GM23338 (cell line): ENCODE data around the gene ANKRA2. TPM values are rescaled to one million over a fixed set of nuclear protein-coding genes. Genes with fewer than 3 reads are reported as not detected.

ENCODE experiments used
- ATAC-seq: fragments of 200-7000 bp; cut with Tn5 transposase; 3 replicates; pipeline ENCODE4 v1.9.1; 2020
- DNase-seq: peaks from one replicate; pipeline ENCODE4 v3.0.0-alpha.2; 2015; ENCODE audit warnings: low spot score
- H2AFZ ChIP-seq: fragments of 200-600 bp; sonication (generic); 2 replicates; pipeline ENCODE4 v1.8.0; 2016; ENCODE audit warnings: antibody characterized with exemption, mild to moderate bottlenecking, moderate library complexity
- H3F3A ChIP-seq: fragments of 200-600 bp; sonication (generic); replicated peaks from 2 replicates; pipeline ENCODE4 v1.8.0; 2017; ENCODE audit warnings: antibody characterized with exemption, mixed run types, low read depth
- H3K27ac ChIP-seq: fragments of 200-600 bp; sonication (generic); 2 replicates; pipeline ENCODE4 v1.6.1; 2016; ENCODE audit warnings: low read depth
- H3K27me3 ChIP-seq: fragments of 200-600 bp; sonication (generic); 2 replicates; pipeline ENCODE4 v1.8.0; 2016; ENCODE audit warnings: mild to moderate bottlenecking, mixed run types, moderate library complexity; ENCODE audit not compliant: insufficient read depth
- H3K36me3 ChIP-seq: fragments of 200-600 bp; sonication (generic); 2 replicates; pipeline ENCODE4 v1.8.0; 2016; ENCODE audit warnings: mild to moderate bottlenecking; ENCODE audit not compliant: insufficient read depth
- H3K4me1 ChIP-seq: fragments of 200-600 bp; sonication (generic); 2 replicates; pipeline ENCODE4 v1.8.0; 2016; ENCODE audit warnings: mild to moderate bottlenecking, moderate library complexity; ENCODE audit not compliant: insufficient read depth
- H3K4me2 ChIP-seq: fragments of 200-600 bp; sonication (generic); 2 replicates; pipeline ENCODE4 v1.7.1; 2017; ENCODE audit warnings: mixed run types
- H3K4me3 ChIP-seq: fragments of 200-600 bp; sonication (generic); 2 replicates; pipeline ENCODE4 v1.6.1; 2016; ENCODE audit warnings: mixed run types
- H3K79me2 ChIP-seq: fragments of 200-600 bp; sonication (generic); replicated peaks from 2 replicates; pipeline ENCODE4 v1.8.0; 2017; ENCODE audit warnings: mild to moderate bottlenecking; ENCODE audit not compliant: insufficient read depth
- H3K9me2 ChIP-seq: fragments of 200-600 bp; sonication (generic); 2 replicates; pipeline ENCODE4 v1.8.0; 2017; ENCODE audit not compliant: insufficient read depth
- H4K20me1 ChIP-seq: fragments of 200-600 bp; sonication (generic); replicated peaks from 2 replicates; pipeline ENCODE4 v1.8.0; 2017; ENCODE audit warnings: mild to moderate bottlenecking; ENCODE audit not compliant: insufficient read depth
- H3K27ac Mint-ChIP-seq: 2 replicates; pipeline ENCODE4 v1.8.0; 2020; ENCODE audit warnings: inconsistent platforms, mild to moderate bottlenecking, moderate library complexity, mixed read lengths
- H3K27me3 Mint-ChIP-seq: 3 replicates; pipeline ENCODE4 v1.8.0; 2022; ENCODE audit warnings: low read depth, mild to moderate bottlenecking, moderate library complexity, mixed read lengths, inconsistent platforms; ENCODE audit not compliant: insufficient read depth, poor library complexity
- H3K36me3 Mint-ChIP-seq: 3 replicates; pipeline ENCODE4 v1.8.0; 2021; ENCODE audit warnings: low read depth, mild to moderate bottlenecking, inconsistent platforms, moderate library complexity, mixed read lengths
- H3K4me1 Mint-ChIP-seq: 3 replicates; pipeline ENCODE4 v1.8.0; 2020; ENCODE audit warnings: mild to moderate bottlenecking, inconsistent platforms, mixed read lengths
- H3K4me3 Mint-ChIP-seq: 3 replicates; pipeline ENCODE4 v1.8.0; 2021; ENCODE audit warnings: moderate library complexity, mild to moderate bottlenecking, inconsistent platforms, mixed read lengths
- H3K9me3 Mint-ChIP-seq: 3 replicates; pipeline ENCODE4 v1.8.0; 2020; ENCODE audit warnings: moderate library complexity, mild to moderate bottlenecking, inconsistent platforms, mixed read lengths
- POLR2AphosphoS5 ChIP-seq: IDR thresholded peaks from 2 replicates; pipeline ENCODE4 v1.6.1; 2016; ENCODE audit warnings: antibody characterized with exemption, low read depth
- ZNF331 ChIP-seq: fragments of 250-450 bp; sonication (Bioruptor Pico); IDR thresholded peaks from 2 replicates; pipeline ENCODE4 v1.5.0; 2020; ENCODE audit warnings: low read depth, mild to moderate bottlenecking, moderate library complexity
- polyA plus RNA-seq: library from polyadenylated mRNA; unstranded; fragments of >200 nt; fragmentation: Nextera tagmentation; extraction: Ambion mirVana; gene quantifications from 2 replicates; pipeline ENCODE4 v1.2.1, GENCODE V29; 2016
- total RNA-seq: library from RNA; depleted of rRNA; stranded (reverse); fragments of >200 nt; shearing (Covaris generic); gene quantifications from 2 replicates; pipeline ENCODE4 v1.2.3, GENCODE V29; 2014; rRNA removed

ANKRA2 gene
- total and polyA plus RNA-seq, 2 experiments from 2014 or later, result 13.1 to 15.3 TPM

GRCh38 chr5:73506459-73506955, 58.9 kb downstream of the ANKRA2 start:
- peak overlapping the region; percentile 61 for H3K27ac ChIP-seq
- no peak overlapping the region for H3K4me3 ChIP-seq
- H3K9me3 Mint-ChIP-seq, result no peaks in the 10 kb centered on the region
- H3K27me3 Mint-ChIP-seq, result peaks cover 2% of the 10 kb centered on the region
- ATAC-seq (peak; percentile 73), DNase-seq (peak; percentile 24)
- peaks cover 13% of the 10 kb centered on the region for H3K4me1 Mint-ChIP-seq
- H2AFZ ChIP-seq, result no peak overlapping the region
- peaks cover 7% of the 10 kb centered on the region for H3K79me2 ChIP-seq
- TF ChIP-seq ZNF331 (CRISPR knock-in tag) (no peak), POLR2AphosphoS5 (peak; percentile 60)
- no peaks in the 10 kb centered on the region for H3K27me3 ChIP-seq
- H3K36me3 ChIP-seq, result peaks cover 33% of the 10 kb centered on the region
- H4K20me1 ChIP-seq, result peaks cover 12% of the 10 kb centered on the region
- peaks cover 9% of the 10 kb centered on the region; the same call in 1 of the 2 replicates for H3F3A ChIP-seq
- peaks cover 4% of the 10 kb centered on the region for H3K4me1 ChIP-seq
- no peak overlapping the region for H3K4me2 ChIP-seq
- H3K36me3 Mint-ChIP-seq, result peaks cover 55% of the 10 kb centered on the region
- H3K4me3 Mint-ChIP-seq, result no peak overlapping the region
- H3K27ac Mint-ChIP-seq, result peak overlapping the region; percentile 77
- no peaks in the 10 kb centered on the region for H3K9me2 ChIP-seq

Other genes starting within 250 kb of the ANKRA2 start
- gene FOXD1, start 116.9 kb downstream of the ANKRA2 start, total RNA-seq, result 0.12 and 0.42 TPM in 2 replicates
- 0.23 TPM in 1 of 2 replicates, not detected in the other for gene FOXD1, start 116.9 kb downstream of the ANKRA2 start, polyA plus RNA-seq
- gene BTF3, start 67.2 kb downstream of the ANKRA2 start, total RNA-seq, result 472 and 506 TPM in 2 replicates
- 1,033 and 1,148 TPM in 2 replicates for gene BTF3, start 67.2 kb downstream of the ANKRA2 start, polyA plus RNA-seq
- gene UTP15, start 104 bp upstream of the ANKRA2 start, total RNA-seq, result 33.9 and 59.0 TPM in 2 replicates
- 13.4 and 16.5 TPM in 2 replicates for gene UTP15, start 104 bp upstream of the ANKRA2 start, polyA plus RNA-seq
- 1.0 and 1.3 TPM in 2 replicates for gene ARHGEF28, start 60.6 kb upstream of the ANKRA2 start, total RNA-seq
- 0.39 and 0.64 TPM in 2 replicates for gene ARHGEF28, start 60.6 kb upstream of the ANKRA2 start, polyA plus RNA-seq